ENCODE measurements around the gene EXOC3L4.

The EXOC3L4 gene

DNA sequence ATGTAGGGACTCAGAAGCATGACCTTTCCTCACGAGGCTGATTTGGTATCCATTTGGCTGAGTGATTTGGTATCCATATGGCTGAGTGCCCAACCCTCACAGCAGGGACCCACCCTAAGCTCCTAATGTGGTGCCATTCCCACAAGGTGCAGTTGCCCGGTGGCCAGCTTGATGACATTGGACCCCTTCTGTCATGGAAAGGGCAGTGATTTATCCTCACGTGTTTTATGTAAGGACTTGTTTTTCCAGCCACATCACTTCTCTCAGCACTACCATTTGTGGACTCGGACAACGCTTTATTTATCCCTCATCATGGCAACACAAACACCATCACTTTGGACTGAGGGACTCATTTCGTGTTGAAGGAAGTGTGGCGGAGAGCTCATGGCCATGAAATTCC, 28.7 kb upstream of the EXOC3L4 start:
- no peak for ATAC-seq
- no peak overlapping the region for H3K27ac Mint-ChIP-seq
- no peak overlapping the region for H3K4me3 Mint-ChIP-seq
- no peaks in the 10 kb centered on the region for H3K9me3 Mint-ChIP-seq
- DNase-seq (ENCODE audit: low spot score in 2 of 2): no peak
- H3K36me3 Mint-ChIP-seq: no peaks in the 10 kb centered on the region
- H3K4me1 Mint-ChIP-seq: no peaks in the 10 kb centered on the region

DNA sequence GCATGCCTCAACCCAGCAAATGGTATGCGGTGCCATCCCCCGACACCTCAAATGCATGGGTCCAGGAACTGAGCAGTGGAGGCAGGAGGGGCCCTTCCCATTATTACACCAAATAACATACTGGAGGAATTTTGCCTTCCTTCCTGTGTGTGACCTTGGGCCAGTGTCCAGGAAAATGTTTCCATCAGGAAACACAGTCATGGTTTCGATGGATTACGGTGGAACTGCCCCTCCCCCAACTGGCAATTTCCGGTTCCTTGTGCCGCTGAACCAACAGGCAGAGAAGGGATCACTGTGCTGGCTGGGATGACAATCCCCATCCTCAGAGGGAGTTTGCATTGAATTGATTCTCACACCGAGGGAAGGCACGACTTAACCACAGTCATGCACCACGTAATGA, 28.1 kb upstream of the EXOC3L4 start:
- Mint-ChIP-seq H3K4me3 (no peak overlapping the region), H3K27ac (no peak overlapping the region), H3K9me3 (no peaks in the 10 kb centered on the region), H3K36me3 (no peaks in the 10 kb centered on the region), H3K4me1 (no peaks in the 10 kb centered on the region)
- ATAC-seq: no peak
- no peak for DNase-seq (ENCODE audit: low spot score in 2 of 2)

- Mint-ChIP-seq H3K36me3 (no peaks in the 10 kb centered on the region), H3K4me3 (no peak overlapping the region), H3K9me3 (no peaks in the 10 kb centered on the region), H3K4me1 (no peaks in the 10 kb centered on the region), H3K27ac (peak overlapping the region; percentile 23)
- DNase-seq (ENCODE audit: low spot score in 2 of 2): no peak
- no peak for ATAC-seq
Observed at GRCh38 chr14:103067231-103067954, 27.1 kb upstream of the EXOC3L4 start.

GRCh38 chr14:103068351-103069073, 26.0 kb upstream of the EXOC3L4 start:
- ATAC-seq (no peak), DNase-seq (ENCODE audit: low spot score in 2 of 2) (no peak)
- H3K36me3 Mint-ChIP-seq: no peaks in the 10 kb centered on the region
- H3K27ac Mint-ChIP-seq: no peak overlapping the region
- no peaks in the 10 kb centered on the region for H3K9me3 Mint-ChIP-seq
- no peaks in the 10 kb centered on the region for H3K4me1 Mint-ChIP-seq
- no peak overlapping the region for H3K4me3 Mint-ChIP-seq

- H3K4me3 Mint-ChIP-seq: no peak overlapping the region
- no peak overlapping the region for H3K27ac Mint-ChIP-seq
- no peak for ATAC-seq
- H3K4me1 Mint-ChIP-seq: no peaks in the 10 kb centered on the region
- DNase-seq (ENCODE audit: low spot score in 2 of 2): no peak
- no peaks in the 10 kb centered on the region for H3K36me3 Mint-ChIP-seq
- H3K9me3 Mint-ChIP-seq: no peaks in the 10 kb centered on the region
Observed at GRCh38 chr14:103070263-103070885, 24.2 kb upstream of the EXOC3L4 start.

DNA sequence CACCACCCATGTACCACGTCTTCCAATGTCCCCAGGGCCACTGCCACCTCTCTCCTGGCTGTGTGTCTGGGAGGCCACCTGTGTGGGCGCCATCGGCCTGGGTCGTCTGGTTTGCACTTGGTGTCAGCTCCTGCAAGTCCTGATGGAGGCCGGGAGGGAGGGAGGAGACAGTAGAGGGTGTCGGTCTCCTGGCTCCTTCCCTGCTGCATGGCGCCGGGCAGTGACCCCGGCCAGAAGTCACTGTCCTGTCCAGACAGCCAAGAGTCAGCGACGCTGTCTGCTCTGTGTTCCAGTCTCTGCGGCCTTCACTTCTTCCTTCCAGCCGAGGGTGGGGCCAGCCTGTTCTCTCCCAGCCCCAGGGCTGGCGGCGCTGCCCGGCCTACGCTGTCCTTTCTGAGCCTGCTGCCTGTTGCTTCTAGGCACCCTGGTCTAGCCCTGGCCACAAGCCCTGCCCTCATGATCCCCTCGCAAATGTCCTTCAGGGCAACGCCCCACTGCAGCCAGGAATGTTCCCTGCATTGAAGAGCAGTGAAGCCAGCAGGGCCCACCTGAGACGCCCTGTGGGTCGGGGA, 23.5 kb upstream of the EXOC3L4 start:
- no peaks in the 10 kb centered on the region for H3K36me3 Mint-ChIP-seq
- DNase-seq (ENCODE audit: low spot score in 2 of 2) (no peak), ATAC-seq (no peak)
- H3K4me1 Mint-ChIP-seq: no peaks in the 10 kb centered on the region
- H3K4me3 Mint-ChIP-seq: no peak overlapping the region
- H3K9me3 Mint-ChIP-seq: no peaks in the 10 kb centered on the region
- no peak overlapping the region for H3K27ac Mint-ChIP-seq

DNA sequence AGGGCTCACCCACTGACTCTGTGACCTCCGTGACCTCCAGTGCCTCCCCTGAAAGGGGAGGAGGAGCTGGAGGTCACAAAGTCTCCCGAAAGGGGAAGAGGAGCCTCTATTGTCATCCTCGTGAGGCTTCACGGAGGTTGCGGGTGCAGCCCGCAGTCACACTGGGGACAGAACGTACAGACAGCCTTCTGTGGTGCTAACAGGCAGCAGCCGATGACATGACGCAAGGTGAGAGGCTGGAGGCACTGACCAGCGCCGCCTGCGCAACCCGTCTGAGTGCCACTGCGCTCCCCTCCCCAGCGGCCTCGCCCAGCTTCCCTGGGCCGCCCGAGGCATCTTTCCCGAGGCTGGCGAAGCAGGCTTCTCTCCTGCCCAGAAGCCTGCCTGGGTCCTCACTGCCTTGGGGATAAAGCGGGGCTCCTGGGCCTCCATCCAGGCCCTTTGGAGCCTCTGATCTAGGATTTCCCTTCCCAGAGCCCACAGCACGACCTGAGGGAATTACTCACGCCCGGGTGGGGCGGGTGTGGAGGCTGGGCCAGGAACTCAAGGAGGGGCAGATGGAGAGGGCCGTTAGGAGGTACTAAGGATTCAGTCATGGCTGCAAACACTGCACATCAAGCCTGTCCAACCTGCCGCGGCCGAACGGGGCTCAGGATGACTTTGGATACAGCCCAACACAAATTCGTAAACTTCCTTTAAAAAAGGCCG, 22.8 kb upstream of the EXOC3L4 start:
- DNase-seq (ENCODE audit: low spot score in 2 of 2) (no peak), ATAC-seq (no peak)
- no peaks in the 10 kb centered on the region for H3K9me3 Mint-ChIP-seq
- no peak overlapping the region for H3K4me3 Mint-ChIP-seq
- H3K4me1 Mint-ChIP-seq: no peaks in the 10 kb centered on the region
- no peak overlapping the region for H3K27ac Mint-ChIP-seq
- no peaks in the 10 kb centered on the region for H3K36me3 Mint-ChIP-seq

- H3K4me1 Mint-ChIP-seq: no peaks in the 10 kb centered on the region
- H3K4me3 Mint-ChIP-seq: no peak overlapping the region
- no peaks in the 10 kb centered on the region for H3K9me3 Mint-ChIP-seq
- DNase-seq (ENCODE audit: low spot score in 2 of 2): no peak
- H3K27ac Mint-ChIP-seq: no peak overlapping the region
- no peak for ATAC-seq
- no peaks in the 10 kb centered on the region for H3K36me3 Mint-ChIP-seq
Observed at GRCh38 chr14:103072595-103073366, 21.7 kb upstream of the EXOC3L4 start.

DNA sequence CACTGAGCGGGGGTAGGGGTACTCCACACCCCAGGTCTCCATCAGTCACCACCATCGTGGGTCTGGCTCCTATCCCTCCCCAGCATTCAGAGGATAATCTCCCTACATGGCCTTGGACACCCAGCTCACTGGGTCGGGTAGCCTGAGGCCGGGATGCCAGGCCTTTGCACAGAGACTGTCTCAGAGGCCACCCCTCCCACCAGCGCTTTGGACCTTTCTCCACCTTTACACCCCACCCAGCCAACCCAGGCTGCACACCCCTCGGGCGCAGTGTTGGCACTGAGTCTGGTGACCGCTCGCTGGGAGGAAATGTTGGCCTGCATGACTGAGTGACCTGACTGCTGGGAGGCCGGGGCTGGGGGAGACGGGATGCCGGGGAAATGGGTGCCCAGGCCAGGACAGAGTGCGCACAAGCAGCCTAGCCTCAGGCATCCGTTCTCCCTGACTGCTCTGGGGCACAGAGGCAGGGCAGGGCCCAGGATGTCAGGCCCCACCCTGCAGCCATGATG, 21.1 kb upstream of the EXOC3L4 start:
- no peak for DNase-seq (ENCODE audit: low spot score in 2 of 2)
- no peaks in the 10 kb centered on the region for H3K9me3 Mint-ChIP-seq
- ATAC-seq: no peak

GRCh38 chr14:103073876-103074728, 20.4 kb upstream of the EXOC3L4 start:
- Mint-ChIP-seq H3K27ac (no peak overlapping the region), H3K4me3 (peak overlapping the region; percentile 48), H3K36me3 (no peaks in the 10 kb centered on the region), H3K9me3 (no peaks in the 10 kb centered on the region), H3K4me1 (no peaks in the 10 kb centered on the region)
- ATAC-seq (no peak), DNase-seq (ENCODE audit: low spot score in 2 of 2) (no peak)

More for the DNA sequence above, 21.1 kb upstream of the EXOC3L4 start:
- Mint-ChIP-seq H3K4me3 (no peak overlapping the region), H3K4me1 (no peaks in the 10 kb centered on the region), H3K27ac (no peak overlapping the region), H3K36me3 (no peaks in the 10 kb centered on the region)

DNA sequence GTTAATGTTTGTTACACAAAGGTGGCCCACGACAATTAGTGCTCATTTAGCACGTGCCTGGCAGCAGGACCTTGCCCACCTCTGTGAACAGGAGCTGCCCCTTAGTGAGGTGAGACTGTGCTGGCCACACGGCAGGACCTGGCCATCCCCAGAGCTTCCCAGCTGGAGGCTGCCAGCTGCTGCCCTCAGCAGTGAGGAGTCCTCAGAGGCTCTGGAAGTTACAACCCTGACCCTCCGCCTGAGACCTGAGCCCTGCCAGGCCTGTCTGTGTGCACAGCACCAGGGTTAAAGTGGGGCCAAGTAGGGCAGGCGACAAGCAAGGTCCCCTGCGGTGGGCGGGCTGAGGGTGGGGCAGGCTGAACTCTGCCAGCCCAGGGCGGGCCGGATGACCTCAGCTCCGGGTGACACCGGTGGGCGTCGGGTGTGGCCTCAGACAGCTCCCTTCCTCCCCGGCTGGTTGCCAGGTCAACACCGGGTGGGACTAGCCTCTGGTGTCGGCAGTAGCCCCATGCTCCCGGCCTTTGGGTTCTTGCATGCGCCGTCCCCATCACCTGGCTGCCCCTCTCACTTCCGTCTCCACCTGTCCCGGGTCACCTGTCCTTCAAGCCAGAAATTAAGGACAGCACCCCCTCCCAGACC, 19.7 kb upstream of the EXOC3L4 start:
- ATAC-seq (peak; percentile 58), DNase-seq (ENCODE audit: low spot score in 2 of 2) (no peak)
- no peaks in the 10 kb centered on the region for H3K4me1 Mint-ChIP-seq
- peak overlapping the region; percentile 48 for H3K4me3 Mint-ChIP-seq
- no peaks in the 10 kb centered on the region for H3K36me3 Mint-ChIP-seq
- no peak overlapping the region for H3K27ac Mint-ChIP-seq
- H3K9me3 Mint-ChIP-seq: no peaks in the 10 kb centered on the region

DNA sequence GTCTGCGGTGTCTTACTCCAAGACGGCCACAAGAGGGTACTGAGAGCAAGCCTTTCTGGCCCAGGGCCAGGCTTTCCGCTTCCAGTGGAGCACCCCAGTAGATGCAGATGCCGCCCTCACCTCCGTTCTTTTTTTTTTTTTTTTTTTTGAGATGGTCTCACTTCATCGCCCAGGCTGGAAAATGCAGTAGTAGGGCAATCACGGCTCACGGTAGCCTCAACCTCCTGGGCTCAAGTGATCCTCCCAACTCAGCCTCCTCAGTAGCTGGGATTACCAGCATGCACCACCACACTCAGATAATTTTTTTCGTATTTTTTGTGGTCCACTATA, 16.1 kb upstream of the EXOC3L4 start:
- H3K27ac Mint-ChIP-seq: no peak overlapping the region
- H3K4me1 Mint-ChIP-seq: no peaks in the 10 kb centered on the region
- peak; percentile 44 to 75 for DNase-seq (ENCODE audit: low spot score in 2 of 2)
- no peak overlapping the region for H3K4me3 Mint-ChIP-seq
- peak; percentile 69 for ATAC-seq
- H3K36me3 Mint-ChIP-seq: no peaks in the 10 kb centered on the region
- no peaks in the 10 kb centered on the region for H3K9me3 Mint-ChIP-seq

GRCh38 chr14:103078860-103079587, 15.5 kb upstream of the EXOC3L4 start:
- H3K4me1 Mint-ChIP-seq: no peaks in the 10 kb centered on the region
- H3K27ac Mint-ChIP-seq: no peak overlapping the region

More at GRCh38 chr14:103078860-103079587, 15.5 kb upstream of the EXOC3L4 start:
- ATAC-seq (no peak), DNase-seq (ENCODE audit: low spot score in 2 of 2) (peak in 1 of 2 donors; percentile 51)
- H3K36me3 Mint-ChIP-seq: no peaks in the 10 kb centered on the region
- no peaks in the 10 kb centered on the region for H3K9me3 Mint-ChIP-seq
- no peak overlapping the region for H3K4me3 Mint-ChIP-seq
